IPS-11a (cell line): ENCODE results near the gene MAP3K13.

Experiments used
- H3K4me3 ChIP-seq: one replicate; pipeline ENCODE4 v1.5.1; 2013; ENCODE audit warnings: low read depth, low read length, control low read depth

MAP3K13 gene

GRCh38 chr3:185503521-185503920 lies 140.6 kb downstream of the MAP3K13 start:
- H3K4me3 ChIP-seq, result no peak overlapping the region

- H3K4me3 ChIP-seq, result no peak overlapping the region
Measured at GRCh38 chr3:185504636-185505035, 141.7 kb downstream of the MAP3K13 start.

DNA sequence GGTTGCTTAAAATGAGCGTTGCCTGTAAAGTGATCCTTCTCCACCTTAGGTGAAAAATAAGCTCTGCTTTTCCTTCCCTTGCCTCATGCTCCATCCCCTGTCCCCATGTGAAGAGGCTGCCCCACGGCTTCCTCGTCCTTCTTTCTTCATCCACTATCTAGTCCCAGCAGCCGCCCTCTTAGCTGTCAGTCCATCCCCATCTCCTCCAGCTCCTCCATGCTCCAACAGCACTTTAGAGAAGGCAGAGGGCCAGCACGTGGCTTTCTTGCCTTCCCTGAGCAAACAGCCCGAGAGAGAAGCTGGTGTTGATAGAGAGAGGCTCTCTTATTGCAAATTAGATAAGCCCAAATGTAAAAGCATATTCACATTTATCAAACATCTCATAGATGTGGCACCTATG lies 144.9 kb downstream of the MAP3K13 start:
- no peak overlapping the region for H3K4me3 ChIP-seq

DNA sequence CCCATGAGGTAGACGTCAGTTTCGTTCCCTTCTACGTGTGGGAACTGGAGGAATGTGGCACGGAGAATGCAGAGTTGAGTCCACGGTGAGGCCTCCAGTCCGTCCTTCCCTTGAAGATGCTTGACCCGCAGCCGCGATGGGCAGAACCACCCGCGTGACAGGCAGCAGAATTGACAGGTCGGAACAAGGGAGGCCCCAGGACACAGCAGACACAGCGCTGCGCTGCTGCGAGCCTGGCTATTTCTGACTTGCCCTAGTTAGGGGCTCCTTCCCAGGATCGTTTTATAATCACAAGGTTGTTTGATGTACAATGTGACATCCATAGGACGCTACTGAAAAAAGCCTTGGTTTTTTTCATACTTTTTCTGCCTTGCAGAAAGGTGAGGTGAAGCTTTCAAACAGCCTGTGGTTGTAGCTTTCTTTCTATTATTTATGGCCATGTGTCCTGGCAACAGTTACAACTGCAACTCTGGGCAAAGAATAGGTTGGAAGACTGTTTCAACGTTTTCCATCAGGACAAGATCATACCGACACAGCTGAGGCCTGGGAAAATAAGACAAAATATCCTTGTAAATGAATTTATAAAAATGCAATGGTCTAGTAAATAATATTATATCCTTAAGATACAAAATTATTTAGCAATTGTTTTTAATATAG lies 145.5 kb downstream of the MAP3K13 start:
- H3K4me3 ChIP-seq, result no peak overlapping the region

- H3K4me3 ChIP-seq, result no peak overlapping the region
Measured at GRCh38 chr3:185511711-185512110, 148.8 kb downstream of the MAP3K13 start.

- no peak overlapping the region for H3K4me3 ChIP-seq
Measured at GRCh38 chr3:185517387-185518130, 154.6 kb downstream of the MAP3K13 start.

GRCh38 chr3:185519021-185519420 lies 156.1 kb downstream of the MAP3K13 start:
- no peak overlapping the region for H3K4me3 ChIP-seq

DNA sequence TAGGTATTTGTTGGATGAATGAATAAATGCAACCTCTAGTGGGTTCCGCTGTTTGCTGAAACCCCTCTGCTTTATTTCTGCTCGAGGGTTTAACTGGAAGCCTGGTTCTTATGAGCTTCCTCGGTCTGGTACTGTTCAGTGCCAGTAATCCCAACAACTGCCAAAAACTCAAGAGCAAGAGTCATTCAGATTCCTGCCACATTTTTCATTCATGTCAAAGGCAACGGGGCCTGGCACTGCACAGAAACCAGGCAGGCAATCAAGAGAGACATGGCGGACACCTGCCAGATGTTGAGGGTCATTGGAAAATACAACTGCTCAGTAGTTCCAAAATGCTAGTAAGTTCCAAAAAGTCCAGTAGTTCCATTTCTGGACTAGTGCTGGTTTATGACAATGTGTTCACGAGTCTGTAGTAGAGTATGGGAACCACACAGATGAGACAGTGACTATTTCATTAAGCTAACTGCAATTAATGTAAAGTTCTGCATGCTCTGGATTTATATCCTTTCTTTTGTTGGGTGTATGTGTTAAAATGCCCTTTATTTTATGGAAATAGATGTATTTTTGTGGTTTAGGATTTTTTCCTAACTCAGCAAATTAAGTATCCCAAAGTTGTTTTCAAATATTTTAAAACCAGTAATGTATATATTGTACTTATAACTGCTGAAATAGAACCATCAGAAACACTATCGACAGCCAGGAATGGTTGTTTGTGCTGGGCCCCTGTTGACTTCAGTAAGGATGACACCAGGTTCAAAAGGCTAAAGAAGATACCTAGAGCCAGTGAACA lies 158.6 kb downstream of the MAP3K13 start:
- H3K4me3 ChIP-seq, result no peak overlapping the region

DNA sequence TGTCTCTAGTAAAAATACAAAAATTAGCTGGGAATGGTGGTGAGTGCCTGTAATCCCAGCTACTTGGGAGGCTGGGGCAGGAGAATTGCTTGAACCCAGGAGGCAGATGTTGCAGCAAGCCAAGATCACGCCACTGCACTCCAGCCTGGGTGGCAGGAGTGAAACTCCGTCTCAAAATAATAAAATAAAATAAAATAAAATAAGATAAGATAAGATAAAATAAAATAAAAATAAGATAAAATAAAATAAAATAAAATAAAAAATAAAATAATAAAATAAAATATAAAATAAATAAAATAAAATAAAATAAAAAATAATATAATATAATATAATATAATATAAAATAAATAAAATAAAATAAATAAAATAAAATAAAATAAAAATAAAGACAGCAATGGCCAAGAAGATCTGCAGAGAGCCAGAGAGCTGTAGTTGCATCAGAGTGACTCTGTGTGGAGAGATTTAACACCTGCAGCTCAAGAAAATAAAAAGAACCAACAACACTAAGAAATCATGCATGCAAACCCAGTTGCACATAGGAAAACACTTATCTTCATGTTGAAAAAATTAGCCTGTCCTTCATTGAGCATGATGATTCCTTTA lies 163.5 kb downstream of the MAP3K13 start:
- H3K4me3 ChIP-seq, result no peak overlapping the region

DNA sequence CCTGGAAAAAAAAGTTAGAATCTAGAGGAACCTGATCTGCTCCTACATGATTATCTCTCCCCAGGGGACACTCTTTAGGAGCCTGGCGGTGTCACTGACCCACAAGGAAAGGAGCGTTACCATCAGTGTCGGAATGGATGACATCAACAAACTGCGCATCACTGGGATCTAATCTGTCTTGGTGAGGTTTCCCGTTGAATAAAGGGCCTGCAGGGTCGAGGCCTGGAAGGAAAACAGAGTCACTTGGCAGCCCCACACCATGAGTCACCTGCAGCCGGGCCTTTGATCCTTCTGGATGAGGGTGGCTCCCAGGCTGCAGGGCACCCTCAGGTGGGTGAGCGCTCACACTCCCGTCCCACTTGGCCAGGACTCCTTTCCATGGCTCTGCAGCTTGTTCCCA lies 164.4 kb downstream of the MAP3K13 start:
- no peak overlapping the region for H3K4me3 ChIP-seq

GRCh38 chr3:185528532-185528931 lies 165.6 kb downstream of the MAP3K13 start:
- H3K4me3 ChIP-seq, result no peak overlapping the region

DNA sequence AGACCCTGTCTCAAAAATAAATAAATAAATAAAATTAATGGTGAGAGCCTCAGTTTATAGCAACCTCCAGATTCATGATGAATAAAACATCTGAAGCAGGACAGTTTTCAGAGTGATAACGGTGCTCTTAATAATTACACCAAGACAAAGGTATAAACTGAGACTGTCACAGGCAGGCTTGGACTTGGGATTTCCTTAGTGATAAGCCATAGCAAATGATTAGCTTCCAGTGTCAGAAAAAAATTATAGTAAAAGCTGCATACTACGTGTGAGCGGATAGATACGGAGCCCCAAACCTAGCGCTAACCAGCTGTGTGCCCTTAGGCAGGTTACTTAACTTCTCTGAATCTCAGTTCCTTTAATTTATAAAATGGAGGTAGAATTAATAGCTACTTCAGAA lies 167.9 kb downstream of the MAP3K13 start:
- no peak overlapping the region for H3K4me3 ChIP-seq

- H3K4me3 ChIP-seq, result no peak overlapping the region
Measured at GRCh38 chr3:185532901-185533300, 170.0 kb downstream of the MAP3K13 start.

DNA sequence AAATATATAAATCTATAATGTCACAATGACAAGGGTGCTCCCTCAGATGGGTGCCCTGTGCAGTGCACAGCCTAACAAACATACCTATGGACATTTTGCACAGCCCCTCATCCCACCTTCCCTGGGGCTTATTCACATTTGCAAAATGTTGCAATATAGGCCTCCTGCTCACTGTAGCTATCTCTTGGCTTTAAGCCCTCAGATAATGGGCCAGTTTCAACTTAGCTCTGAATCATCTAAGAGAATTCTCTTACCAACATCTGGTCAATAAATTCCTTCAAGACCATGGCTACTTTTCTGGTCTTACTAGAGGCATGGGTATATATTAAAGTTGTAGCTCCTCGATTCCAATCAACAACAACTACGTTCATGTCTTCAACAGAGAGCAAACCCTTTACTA lies 171.6 kb downstream of the MAP3K13 start:
- H3K4me3 ChIP-seq, result no peak overlapping the region

GRCh38 chr3:185537369-185537970 lies 174.5 kb downstream of the MAP3K13 start:
- no peak overlapping the region for H3K4me3 ChIP-seq
